GM12865 (cell line): ENCODE results near the gene DNAJC28.
"Not testable (repeated sequence)": the region's sequence is repeated elsewhere in the genome, so short reads cannot be mapped to it uniquely, and the experiment has no call there.

ENCODE experiments used
- DNase-seq: peaks from one replicate; pipeline ENCODE4 v3.0.0; 2010; ENCODE audit warnings: low read depth
- H3K4me3 ChIP-seq: 2 replicates; pipeline ENCODE4 v1.5.1; 2011; ENCODE audit warnings: mild to moderate bottlenecking, low read depth, low read length, control low read depth
- CTCF ChIP-seq: IDR thresholded peaks from 2 replicates; pipeline ENCODE4 v1.5.1; 2011; ENCODE audit warnings: low read length, control low read depth, low read depth, inconsistent platforms; ENCODE audit not compliant: insufficient read depth; ENCODE audit errors: missing control alignments

DNAJC28 gene

GRCh38 chr21:33452362-33452761 lies 39.2 kb downstream of the DNAJC28 start:
- no peak for TF ChIP-seq CTCF
- no peak for DNase-seq
- H3K4me3 ChIP-seq, result no peak overlapping the region

- no peak overlapping the region for H3K4me3 ChIP-seq
- no peak for TF ChIP-seq CTCF
- no peak for DNase-seq
Measured at GRCh38 chr21:33451634-33452071, 39.9 kb downstream of the DNAJC28 start.

- DNase-seq, result no peak
- no peak for TF ChIP-seq CTCF
- H3K4me3 ChIP-seq, result no peak overlapping the region
Measured at GRCh38 chr21:33449616-33450015, 41.9 kb downstream of the DNAJC28 start.

DNA sequence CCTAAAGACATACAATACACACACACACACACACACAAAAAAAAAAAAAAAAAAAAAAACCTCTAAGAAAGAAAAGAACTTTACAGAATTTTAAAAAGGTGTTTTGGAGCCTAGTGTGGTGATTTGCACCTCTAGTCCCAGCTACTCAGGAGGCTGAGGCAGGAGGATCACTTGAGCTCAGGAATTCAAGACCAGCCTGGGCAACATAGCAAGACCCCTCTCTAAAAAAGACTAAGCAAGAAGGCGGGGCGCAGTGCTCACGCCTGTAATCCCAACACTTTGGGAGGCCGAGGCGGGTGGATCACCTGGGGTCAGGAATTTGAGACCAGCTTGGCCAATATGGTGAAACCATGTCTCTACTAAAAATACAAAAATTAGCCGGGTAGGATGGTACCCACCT lies 44.9 kb downstream of the DNAJC28 start:
- not testable (repeated sequence) for DNase-seq, H3K4me3 ChIP-seq

DNA sequence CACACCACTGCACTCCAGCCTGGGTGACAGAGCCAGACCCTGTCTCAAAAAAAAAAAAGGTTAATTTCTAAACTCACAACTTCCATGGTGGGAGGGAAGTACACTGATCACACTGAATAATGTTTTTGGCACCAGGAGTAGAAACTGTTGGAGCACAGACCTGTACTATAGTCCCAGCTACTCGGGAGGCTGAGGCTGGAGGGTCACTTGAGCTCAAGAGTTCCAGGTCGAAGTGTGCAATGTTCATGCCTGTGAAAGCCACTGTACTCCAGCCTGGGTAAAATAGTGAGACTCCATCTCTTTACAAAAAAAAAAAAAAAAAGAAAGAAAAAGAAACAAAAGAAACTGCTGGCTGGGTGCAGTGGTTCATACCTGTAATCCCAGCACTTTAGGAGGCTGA lies 47.0 kb downstream of the DNAJC28 start:
- no peak for DNase-seq
- no peak for TF ChIP-seq CTCF
- H3K4me3 ChIP-seq, result no peak overlapping the region

GRCh38 chr21:33443194-33443593 lies 48.3 kb downstream of the DNAJC28 start:
- H3K4me3 ChIP-seq, result no peak overlapping the region
- DNase-seq, result no peak
- TF ChIP-seq CTCF, result no peak

- H3K4me3 ChIP-seq, result no peak overlapping the region
- DNase-seq, result peak; percentile 93
- TF ChIP-seq CTCF, result no peak
Measured at GRCh38 chr21:33441489-33442477, 49.7 kb downstream of the DNAJC28 start.
